ENCODE data around the gene MEF2A.
A peak's percentile ranks its signal among the peaks of the same experiment; 100 is the strongest.
"Not testable (repeated sequence)": the region's sequence is repeated elsewhere in the genome, so short reads cannot be mapped to it uniquely, and the experiment has no call there.

Gene MEF2A

DNA sequence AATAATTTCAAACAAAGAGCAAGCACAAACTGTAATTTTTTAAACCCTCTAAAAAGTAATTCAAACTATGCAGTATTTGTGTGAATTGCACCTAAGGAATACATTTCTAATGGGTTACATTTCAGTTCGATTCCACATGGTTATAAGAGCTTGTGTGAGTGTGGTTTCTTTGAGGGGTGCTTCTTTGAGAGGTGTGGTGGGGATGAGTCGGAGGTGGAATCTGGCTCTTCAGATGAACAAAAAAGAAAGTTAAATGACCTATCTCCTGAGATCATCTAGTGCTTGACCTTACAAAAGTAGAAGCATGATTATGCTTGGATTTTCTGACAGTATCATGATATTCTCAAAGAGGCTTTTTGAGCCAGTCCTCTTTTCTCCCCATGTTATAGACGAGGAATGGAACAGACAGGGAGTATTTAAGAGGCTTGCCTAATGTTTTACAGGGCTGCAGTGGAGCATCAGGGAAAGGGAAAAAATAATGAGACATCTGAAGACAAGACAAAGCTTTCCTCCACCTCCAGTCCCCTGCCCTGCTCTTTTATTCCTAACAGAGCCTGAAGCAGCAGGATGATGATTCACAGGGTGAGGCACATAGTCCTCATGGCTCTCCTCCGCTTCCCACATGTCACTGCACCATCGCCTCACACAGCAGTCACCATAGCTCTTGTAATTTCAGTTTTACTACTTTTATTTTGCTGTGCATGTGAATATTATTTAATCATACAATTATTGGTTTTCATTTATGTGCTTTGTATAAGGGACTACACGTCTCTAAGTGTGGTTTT is 85.4 kb downstream of the MEF2A start:
- DNase-seq (ENCODE audit: low spot score), result no peak

DNA sequence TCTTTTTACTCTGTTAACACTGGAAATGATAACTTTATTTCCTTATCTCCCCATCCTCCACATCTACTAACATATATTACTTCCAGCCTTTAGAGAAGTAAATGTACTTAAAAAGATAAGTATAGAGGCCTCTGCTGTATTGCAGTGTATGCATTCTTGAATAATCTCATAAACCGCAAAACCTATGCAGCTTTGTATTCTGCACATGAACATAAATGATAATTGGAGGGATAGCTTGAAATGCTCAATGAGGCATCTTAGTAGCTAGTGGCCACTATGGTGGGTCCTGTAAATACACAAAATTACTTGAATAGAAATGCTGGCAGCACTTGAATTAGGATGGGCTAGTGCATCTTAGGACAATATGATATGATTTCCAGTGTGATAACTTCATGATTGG is 90.4 kb downstream of the MEF2A start:
- no peak for DNase-seq (ENCODE audit: low spot score)

DNA sequence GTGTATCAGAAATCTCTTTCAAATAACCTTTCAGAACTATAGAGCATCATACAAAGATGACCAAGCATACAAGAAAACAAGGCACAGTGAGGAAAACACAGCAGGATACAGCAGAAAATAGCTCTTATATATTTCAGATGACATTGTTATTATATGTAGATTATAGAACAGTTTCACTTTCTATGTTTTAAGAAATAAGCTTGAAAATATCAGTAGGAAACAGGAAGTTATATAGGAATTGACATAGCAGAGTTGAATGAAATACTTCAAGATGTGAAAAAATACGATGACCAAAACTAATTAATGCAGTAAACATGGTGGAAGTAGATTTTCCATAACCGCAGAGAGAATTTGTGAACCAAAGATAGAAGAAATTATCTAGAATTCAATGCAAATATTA is 92.2 kb downstream of the MEF2A start:
- DNase-seq (ENCODE audit: low spot score), result no peak

DNA sequence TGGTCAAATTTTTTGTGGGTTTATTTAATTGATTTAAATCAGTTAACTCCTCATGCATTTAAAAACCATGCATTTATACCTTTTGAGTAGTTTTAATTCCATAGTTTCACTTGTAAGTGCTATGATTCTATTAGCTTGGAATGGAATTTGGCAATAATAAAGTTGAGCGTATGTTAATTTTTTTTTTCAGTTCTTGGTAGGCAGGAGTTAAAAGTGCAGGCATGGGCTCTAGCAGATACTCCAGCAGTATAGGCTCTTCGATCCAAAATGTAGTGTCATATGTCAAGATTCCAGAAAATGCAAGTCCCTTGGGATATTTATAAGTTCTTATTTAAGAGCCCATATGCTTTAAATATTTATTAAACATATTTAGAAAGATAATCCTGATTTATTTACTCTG is 97.1 kb downstream of the MEF2A start:
- no peak for DNase-seq (ENCODE audit: low spot score)

DNA sequence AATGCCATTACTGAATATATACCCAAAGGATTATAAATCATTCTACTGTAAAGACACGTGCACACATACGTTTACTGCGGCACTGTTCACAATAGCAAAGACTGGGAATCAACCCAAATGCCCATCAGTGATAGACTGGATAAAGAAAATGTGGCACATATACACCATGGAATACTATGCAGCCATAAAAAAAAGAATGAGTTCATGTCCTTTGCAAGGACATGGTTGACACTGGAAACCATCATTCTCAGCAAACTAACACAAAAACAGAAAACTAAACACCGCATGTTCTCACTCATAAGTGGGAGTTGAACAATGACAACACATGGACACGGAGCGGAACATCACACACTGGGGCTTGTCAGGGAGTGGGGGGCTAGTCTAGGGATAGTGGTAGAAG is 100.3 kb downstream of the MEF2A start:
- DNase-seq (ENCODE audit: low spot score), result not testable (repeated sequence)

DNA sequence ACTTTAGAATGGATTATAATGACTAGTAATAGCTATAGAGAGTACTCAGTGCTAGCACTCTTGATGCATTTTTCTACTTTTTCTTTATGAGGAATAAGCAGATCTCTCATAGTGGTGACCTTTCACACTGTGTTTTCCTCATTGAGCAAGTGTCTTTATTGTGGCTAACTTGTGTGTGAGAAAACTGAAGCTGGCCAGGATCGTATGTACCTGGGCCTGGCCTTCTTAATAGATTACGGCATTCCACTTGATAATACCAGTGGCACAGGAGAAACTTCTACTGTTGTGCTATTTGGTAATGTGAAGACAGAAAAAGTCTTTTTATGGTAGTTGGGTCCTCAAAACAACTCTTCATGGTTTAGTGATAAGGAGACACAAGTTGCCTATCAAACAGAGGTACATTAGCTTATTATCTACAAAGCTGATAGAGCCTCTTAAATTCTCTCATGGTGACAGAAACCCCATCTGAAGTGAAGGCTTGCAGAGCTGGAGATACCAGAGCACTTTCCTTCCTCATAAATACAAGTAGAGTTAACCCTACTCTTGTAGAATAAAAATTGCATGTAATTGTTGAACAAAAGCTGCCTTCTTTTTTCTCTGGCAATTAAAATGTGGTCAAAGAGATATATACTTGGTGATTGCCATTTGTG is 102.9 kb downstream of the MEF2A start:
- no peak for DNase-seq (ENCODE audit: low spot score)

DNA sequence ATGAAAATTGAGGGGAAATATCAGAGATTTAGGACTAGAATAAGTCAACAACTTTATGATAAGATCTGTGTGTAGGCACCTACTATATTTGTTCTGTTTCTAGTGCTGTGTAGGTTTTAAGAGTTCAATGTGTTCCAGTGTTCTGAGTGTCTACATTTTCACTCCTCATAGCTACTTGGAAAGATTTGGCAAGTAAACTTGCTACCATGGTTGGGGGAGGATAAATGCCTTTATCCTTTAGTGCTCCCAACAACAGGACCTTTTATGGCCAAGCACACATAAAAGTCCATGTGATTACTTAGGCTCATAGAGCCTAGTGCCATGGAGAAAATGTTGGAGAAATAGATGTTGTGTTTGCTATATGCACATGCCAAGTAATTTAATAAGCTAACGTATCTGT is 103.5 kb downstream of the MEF2A start:
- no peak for DNase-seq (ENCODE audit: low spot score)

DNA sequence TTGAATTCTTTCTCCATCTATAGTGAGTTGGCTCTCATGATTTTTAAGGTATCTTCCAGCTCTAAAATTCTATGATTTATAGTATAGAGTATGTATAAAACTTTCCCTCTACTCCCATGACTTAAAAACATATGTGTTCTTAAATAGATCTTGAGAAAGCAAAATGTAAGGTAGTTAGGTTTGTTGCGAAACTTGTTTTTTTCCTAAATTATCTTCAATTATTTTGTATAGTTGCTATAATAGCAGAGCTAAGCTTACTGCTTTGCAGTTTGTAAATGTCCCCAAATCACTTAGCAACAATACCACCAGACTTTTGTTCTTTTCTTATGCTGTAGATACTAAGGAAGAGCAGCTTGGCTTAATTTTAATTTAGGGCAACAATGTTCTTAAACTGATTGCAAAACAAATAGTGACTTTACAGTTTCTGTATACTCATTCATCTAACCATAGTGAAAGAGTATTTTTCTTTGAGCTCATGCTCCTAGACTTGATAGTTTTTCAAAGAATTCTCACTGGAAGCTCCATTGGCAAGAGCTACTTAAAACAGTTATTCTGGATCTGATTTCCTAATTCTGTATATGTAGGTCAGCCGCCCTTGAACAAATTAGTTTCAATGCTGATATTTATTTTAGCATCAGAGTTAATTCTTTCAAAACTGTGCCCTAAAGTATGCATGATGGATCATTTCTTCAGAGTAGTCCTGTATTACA is 106.3 kb downstream of the MEF2A start:
- DNase-seq (ENCODE audit: low spot score), result no peak

DNA sequence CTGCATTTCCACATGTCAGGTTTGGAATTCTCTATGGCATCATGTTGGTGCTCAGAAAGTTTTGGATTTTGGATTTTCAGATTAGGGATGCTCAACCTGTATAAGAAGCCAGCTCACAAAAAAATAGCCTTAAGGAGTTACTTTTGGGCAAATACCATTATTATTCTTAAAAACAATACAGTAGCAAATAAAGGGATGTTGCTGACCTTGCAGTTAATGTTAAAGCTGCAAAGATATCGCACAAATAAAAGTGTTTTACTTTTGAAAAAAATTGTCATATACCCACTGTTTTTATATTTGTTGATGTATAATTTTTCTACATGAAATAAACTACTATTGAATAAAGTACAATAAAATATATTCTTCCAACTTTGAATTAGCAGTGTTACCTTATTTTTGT is 107.3 kb downstream of the MEF2A start:
- no peak for DNase-seq (ENCODE audit: low spot score)

DNA sequence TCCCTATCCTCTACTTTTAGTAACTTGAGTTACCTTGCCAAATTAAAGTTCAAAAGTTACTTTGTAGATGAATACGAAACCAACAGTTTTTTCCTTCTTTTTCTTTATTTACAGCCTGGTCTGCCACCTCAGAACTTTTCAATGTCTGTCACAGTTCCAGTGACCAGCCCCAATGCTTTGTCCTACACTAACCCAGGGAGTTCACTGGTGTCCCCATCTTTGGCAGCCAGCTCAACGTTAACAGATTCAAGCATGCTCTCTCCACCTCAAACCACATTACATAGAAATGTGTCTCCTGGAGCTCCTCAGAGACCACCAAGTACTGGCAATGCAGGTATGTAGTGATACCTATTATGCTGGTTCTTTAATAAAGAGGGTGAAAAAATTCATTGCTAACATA is 108.5 kb downstream of the MEF2A start:
- DNase-seq (ENCODE audit: low spot score), result no peak

DNA sequence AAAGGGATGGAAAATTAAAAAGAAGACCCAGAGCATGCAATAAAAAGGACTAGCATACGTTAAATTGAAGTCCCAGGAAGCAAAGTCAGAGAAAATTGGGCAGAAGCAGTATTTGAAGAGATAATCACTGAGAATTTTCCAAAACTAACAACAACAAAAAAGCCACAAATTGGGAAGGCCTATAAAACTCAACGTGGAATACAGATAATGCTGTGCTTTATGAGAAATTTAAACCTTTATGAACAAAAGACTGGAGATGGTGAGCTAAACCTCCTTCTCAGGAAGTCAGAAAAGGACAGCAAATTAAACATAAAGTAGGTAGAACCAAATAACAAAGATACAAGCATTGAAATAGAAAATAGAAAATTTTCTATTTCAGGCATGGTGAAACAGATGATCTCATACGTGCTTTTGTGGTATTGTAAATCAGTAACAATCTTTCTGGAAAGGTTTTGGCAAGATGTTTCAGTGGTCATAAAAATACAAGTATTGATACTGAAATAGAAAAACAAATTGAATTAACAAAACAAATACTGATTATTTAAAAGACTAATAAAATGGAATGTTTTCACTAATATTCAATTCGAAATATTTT is 111.9 kb downstream of the MEF2A start:
- no peak for DNase-seq (ENCODE audit: low spot score)

DNA sequence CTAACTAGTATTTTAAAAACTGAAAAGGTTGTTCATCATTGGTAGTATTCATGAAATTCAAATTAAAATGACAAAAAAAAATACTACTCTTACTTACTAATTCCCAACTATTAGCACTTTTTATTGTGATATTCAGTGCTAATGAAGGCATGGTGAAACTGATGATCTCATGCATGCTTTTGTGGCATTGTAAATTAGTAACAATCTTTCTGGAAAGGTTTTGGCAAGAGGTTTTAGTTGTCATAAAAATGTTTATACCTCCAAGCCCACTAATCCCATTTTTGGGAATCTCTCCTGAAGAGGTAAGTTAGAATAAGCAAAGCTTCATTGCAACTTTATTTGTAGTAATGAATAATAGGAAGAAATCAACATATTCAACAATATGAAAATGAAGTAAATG is 114.5 kb downstream of the MEF2A start:
- DNase-seq (ENCODE audit: low spot score), result no peak

DNA sequence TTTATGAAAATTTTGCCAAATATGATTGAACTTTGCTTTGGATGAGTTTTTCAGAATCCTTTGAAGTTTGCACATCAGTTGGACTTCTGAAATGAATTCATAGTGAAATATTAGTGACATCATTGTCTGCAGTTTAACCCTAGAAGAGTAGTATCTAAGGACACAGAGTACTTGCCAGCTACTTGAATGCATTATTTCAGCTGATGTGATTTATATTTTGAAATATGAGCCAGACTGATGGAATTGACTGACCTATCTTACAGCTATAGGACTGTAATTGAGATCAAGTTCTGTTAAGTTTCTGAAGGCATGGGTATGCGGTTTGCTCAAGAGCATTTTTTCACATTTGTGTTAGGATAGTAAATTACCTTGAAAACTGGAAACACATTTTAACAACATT is 116.2 kb downstream of the MEF2A start:
- no peak for DNase-seq (ENCODE audit: low spot score)

DNA sequence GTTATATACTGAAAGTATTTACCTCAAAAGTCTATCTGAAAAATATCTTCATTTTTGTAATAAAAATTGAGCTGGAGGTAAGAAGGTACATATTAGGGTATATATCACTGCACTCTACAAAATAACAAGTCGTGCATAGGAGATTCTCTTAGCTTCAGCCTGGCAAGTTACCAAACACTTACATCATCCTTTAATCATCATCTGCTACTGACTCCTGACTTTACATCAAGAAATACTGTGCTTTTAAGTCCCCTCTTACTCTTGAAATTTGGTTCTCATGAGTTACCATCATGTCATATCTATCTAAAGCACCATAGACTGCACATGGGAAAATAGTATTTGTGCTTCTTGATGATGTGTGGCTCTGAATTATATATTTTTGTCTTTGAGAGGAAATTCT is 116.7 kb downstream of the MEF2A start:
- DNase-seq (ENCODE audit: low spot score), result no peak

DNA sequence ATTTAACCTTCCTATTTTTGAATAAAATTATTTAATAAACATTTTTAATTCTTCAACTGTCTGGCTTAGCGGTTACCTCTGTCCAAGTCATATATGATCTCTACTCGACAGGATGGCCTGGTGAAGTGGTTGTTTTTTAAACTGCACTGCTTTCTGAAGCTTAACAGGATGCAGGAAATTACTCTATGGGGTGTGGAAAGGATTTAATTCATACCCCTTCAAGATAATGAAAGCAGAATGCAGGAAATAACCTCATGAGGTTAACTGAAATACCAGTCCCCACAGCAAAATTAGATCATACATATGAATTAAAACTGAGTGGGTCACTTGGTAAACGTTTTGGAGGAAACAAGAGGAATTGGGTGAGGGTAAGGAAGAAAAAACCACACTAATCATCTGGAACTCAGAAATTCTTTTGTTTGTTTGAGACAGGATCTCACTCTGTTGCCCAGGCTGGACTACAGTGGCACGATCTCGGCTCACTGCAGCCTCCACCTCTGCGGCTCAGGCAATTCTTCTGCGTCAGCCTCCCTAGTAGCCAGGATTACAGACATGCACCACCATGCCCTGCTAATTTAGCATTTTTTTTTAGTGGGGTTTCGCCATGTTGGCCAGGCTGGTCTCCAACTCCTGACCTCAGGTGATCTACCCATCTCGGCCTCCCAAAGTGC is 117.4 kb downstream of the MEF2A start:
- no peak for DNase-seq (ENCODE audit: low spot score)

DNA sequence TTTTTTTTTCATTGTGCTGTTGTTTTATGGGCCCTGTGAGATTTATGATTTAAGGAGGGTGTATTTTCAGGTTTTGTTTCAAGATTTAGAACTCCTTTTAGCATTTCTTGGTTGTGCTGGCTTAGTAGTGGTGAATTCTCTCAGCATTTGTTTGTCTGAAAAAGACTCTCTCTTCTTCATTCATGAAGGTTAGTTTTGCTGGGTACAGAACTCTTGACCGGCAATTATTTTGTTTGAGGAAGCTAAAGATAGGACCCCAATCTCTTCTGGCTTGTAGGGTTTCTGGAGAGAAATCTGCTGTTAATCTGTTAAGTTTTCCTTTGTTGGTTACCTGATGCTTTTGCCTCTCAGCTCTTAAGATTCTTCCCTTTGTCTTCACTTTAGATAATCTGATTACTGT is 120.5 kb downstream of the MEF2A start:
- DNase-seq (ENCODE audit: low spot score), result no peak

DNA sequence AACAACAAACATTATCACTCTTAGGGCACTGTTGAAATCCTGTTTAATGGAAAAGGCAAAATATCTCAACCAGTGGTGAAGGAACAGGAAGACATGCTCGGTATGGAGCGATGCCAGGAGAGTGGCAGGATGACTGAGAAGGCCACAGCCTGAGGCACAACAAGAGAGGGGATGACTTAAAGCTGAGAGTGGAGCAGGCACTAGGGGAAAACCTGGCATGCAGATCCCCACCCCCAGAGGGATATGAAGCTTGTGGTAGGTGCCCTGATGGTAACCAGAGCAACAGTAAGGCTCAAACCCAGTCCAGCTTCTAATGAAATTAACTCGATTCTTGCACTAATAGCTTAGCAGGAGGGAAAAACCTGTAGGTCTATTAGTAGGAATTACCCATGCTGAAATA is 127.0 kb downstream of the MEF2A start:
- no peak for DNase-seq (ENCODE audit: low spot score)

DNA sequence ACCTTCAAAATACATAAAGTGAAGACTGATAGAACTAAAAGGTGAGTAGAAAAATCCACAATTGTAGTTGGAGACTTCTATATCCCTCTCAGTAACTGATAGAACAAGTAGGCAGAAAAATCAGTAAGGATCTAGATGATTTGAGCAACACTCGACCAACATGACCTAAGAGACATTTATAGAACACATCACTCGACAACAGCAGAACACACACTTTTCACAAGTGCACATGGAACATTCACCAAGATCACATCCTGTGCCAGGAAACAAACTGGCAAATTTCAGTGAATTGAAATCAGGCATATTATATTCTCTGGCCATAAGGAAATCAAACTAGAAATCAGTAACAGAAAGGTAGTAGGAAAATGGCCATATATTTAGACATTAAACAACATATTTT is 130.3 kb downstream of the MEF2A start:
- DNase-seq (ENCODE audit: low spot score), result no peak

DNA sequence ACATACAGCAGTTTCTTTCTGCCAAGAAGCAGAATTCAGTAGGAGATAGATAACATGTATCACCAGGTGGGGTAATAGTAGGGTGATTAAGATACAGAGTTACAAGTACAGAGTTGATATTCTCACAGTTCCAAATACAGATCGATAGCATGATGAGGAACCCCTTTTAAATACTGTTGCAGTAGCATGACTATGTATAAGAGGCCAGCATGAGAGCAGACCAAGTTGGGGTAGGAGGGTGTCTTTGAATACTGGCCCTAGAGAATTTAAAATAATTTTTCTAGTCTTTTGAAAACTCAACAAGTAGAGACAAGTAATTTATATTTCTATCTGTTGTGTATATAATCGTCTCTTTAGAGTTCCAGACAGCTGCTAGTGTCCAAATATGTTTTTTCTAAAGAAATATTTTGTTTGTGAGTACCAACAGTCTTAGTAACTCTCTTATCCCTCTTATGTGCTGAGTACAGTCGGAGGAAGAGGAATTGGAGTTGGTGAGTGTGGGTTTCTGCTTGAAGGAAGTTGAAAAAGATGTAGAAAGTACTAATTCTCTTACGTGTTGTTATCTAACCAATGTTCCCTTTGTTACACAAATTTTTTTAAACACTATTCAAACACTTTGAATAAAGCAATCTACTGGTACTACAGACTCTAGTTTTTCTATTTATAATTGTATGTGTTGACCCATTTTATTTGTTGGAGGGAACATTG is 137.3 kb downstream of the MEF2A start:
- no peak for DNase-seq (ENCODE audit: low spot score)

DNA sequence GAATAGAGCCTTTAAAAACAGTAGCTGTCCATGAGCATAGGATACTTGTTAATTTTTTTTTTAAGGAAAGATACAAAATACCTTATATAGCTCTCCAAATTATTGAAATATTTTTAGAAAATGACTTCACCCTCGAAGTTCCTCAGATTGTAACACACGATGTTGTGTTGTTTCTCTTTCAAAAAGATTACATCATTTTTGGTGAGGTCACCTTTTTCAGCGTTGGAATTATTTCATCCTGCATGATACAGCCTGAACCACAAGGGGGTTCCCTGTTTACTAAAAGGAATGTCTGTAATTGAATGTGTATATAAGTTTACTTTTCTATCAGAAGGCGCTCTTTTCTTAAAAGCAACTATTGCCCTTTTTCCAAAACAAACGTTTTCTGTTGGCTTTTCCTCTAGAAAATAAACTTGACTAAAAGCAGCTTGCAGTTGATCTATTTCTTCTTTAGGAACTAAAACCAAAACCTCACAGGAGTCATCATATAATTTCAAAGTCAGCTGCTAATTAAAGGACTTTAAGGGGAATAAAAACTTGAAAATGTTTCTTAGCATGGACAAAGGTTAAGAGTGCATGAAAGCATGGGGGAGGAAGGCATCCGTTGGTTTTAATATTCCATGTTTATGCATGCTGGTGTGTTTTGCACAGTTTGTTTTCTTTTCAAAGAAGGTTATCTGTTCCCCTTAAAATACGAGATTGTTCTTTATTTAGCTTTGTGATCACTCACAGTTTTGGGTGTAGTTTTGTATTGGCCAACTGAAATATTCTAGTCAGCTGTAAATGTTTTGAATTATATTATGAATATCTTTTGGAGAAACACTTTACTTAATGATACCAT is 138.0 kb downstream of the MEF2A start:
- DNase-seq (ENCODE audit: low spot score), result peak; percentile 75

DNA sequence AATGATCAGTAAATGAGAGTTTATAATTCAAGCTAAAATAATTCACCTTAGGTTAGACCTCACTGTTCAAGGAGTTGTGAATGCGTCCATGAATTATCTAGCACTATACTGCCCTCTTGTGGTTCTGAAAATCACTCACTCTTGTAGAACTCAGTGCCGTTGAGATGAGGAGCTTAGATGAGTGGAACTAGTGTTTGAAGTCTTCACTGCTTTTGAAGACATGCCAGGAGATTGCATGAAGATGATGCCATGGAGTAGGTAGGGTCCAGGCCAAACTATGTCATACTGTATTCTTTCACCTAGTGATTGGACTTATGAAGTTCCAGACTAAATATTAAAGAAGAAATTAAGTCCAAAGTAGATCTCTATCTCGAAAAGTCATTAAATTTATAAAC is 138.7 kb downstream of the MEF2A start:
- peak; percentile 97 for DNase-seq (ENCODE audit: low spot score)

Measured in pons (tissue), 1 donor.